HCT116 (cell line): ENCODE results near the gene FREY1. TPM values are rescaled to one million over a fixed set of nuclear protein-coding genes. Genes with fewer than 3 reads are reported as not detected.
A peak's percentile ranks its signal among the peaks of the same experiment; 100 is the strongest.

Experiments
- ATAC-seq: fragments of 200-7000 bp; cut with Tn5 transposase; 2 replicates; pipeline ENCODE4 v1.9.1; 2020; ENCODE audit warnings: mild to moderate bottlenecking, moderate library complexity
- BruUV-seq: library from RNA; stranded (reverse); fragments of 400-500 nt; replicated peaks from 2 replicates; lab custom pipeline; 2021; lab: Mats Ljungman, UMichigan
- CTCF ChIA-PET: fragments of 300-600 bp; sonication (Branson Sonifier 250); formaldehyde crosslinking; loops from one replicate; lab custom pipeline; 2021; ENCODE audit warnings: antibody characterized with exemption; lab: Charles Lee
- POLR2A ChIA-PET: fragments of 300-600, 350-600 bp; sonication (Branson Sonifier 250); formaldehyde crosslinking; loops from one replicate; lab custom pipeline; 2021; ENCODE audit warnings: antibody characterized with exemption; lab: Charles Lee
- RAD21 ChIA-PET, 2 experiments: fragments of 300-600 bp; sonication (Branson Sonifier 250); formaldehyde crosslinking; loops; one replicate each; lab custom pipeline; 2023; ENCODE audit warnings: low total read pairs in 2 of 2; ENCODE audit not compliant: uncharacterized antibody in 2 of 2, unreplicated experiment in 2 of 2, low non-redundant PET in 1 of 2; lab: Charles Lee
- DNase-seq: peaks from one replicate; pipeline ENCODE4 v3.0.0-alpha.2; 2010; ENCODE audit warnings: low read depth, low spot score
- H2AFZ ChIP-seq: fragments of 200-600 bp; shearing (Covaris generic), sonication (generic); 2 replicates; pipeline ENCODE4 v1.6.1; 2017; ENCODE audit warnings: low read depth, mixed run types, mixed read lengths, antibody characterized with exemption, low read length; ENCODE audit not compliant: poor library complexity, severe bottlenecking
- H3K27ac ChIP-seq: 2 replicates; pipeline ENCODE4 v1.5.1; 2012; ENCODE audit warnings: low read depth, low read length
- H3K27me3 ChIP-seq: fragments of 200-600 bp; sonication (generic); 2 replicates; pipeline ENCODE4 v1.6.1; 2016; ENCODE audit warnings: mixed run types, low read length, mixed read lengths; ENCODE audit not compliant: insufficient read depth
- H3K36me3 ChIP-seq, 2 experiments: fragments of 200-500 bp in 1 of 2; fragments of 200-600 bp in 1 of 2; sonication (Bioruptor generic) in 1 of 2; sonication (generic) in 1 of 2; 2 replicates each; pipeline versions ENCODE4 v1.5.1 to v1.6.1; 2014 to 2016; ENCODE audit warnings: low read length in 2 of 2, inconsistent platforms in 1 of 2, mixed read lengths in 1 of 2, mixed run types in 1 of 2; ENCODE audit not compliant: insufficient read depth in 2 of 2, control insufficient read depth in 1 of 2
- H3K4me1 ChIP-seq, 2 experiments: fragments of 200-600 bp in 1 of 2; sonication (generic) in 1 of 2; 2 replicates each; pipeline versions ENCODE4 v1.5.1 to v1.6.1; 2012 to 2017; ENCODE audit warnings: low read length in 2 of 2, inconsistent platforms in 1 of 2, mild to moderate bottlenecking in 1 of 2, mixed read lengths in 1 of 2, mixed run types in 1 of 2, moderate library complexity in 1 of 2; ENCODE audit not compliant: insufficient read depth in 2 of 2, control insufficient read depth in 1 of 2
- H3K4me2 ChIP-seq: fragments of 200-600 bp; sonication (generic); 2 replicates; pipeline ENCODE4 v1.6.1; 2017; ENCODE audit warnings: mixed run types, low read length, mixed read lengths
- H3K4me3 ChIP-seq, 2 experiments: fragments of 200-600 bp in 1 of 2; sonication (generic) in 1 of 2; replicated peaks in 1 of 2; 2 replicates each; pipeline ENCODE4 v1.5.1; 2011 to 2016; ENCODE audit warnings: low read length in 2 of 2, control low read depth in 1 of 2, low read depth in 1 of 2, mild to moderate bottlenecking in 1 of 2, mixed read lengths in 1 of 2, mixed run types in 1 of 2
- H3K79me2 ChIP-seq: fragments of 200-600 bp; sonication (generic); 2 replicates; pipeline ENCODE4 v1.6.1; 2017; ENCODE audit warnings: mild to moderate bottlenecking, mixed run types, low read length, moderate library complexity, mixed read lengths; ENCODE audit not compliant: insufficient read depth
- H3K9ac ChIP-seq: fragments of 200-600 bp; sonication (generic); 2 replicates; pipeline ENCODE4 v1.6.1; 2016; ENCODE audit warnings: low read length, mixed read lengths
- H3K9me2 ChIP-seq: fragments of 200-600 bp; sonication (generic), shearing (Covaris generic); 2 replicates; pipeline ENCODE4 v1.6.1; 2017; ENCODE audit warnings: mixed run types, mild to moderate bottlenecking, moderate library complexity; ENCODE audit not compliant: insufficient read depth
- H3K9me3 ChIP-seq, 2 experiments: fragments of 200-500 bp in 1 of 2; fragments of 200-600 bp in 1 of 2; sonication (Bioruptor generic) in 1 of 2; sonication (generic) in 1 of 2; 2 replicates each; pipeline ENCODE4 v1.6.1; 2014 to 2017; ENCODE audit warnings: low read length in 2 of 2, mixed read lengths in 2 of 2, inconsistent platforms in 1 of 2, low read depth in 1 of 2, mild to moderate bottlenecking in 1 of 2, mixed run types in 1 of 2, moderate library complexity in 1 of 2; ENCODE audit not compliant: control insufficient read depth in 1 of 2, insufficient read depth in 1 of 2
- H4K20me1 ChIP-seq: fragments of 200-600 bp; sonication (generic), shearing (Covaris generic); 2 replicates; pipeline ENCODE4 v1.6.1; 2017; ENCODE audit warnings: mixed run types, mild to moderate bottlenecking, moderate library complexity; ENCODE audit not compliant: insufficient read depth
- ATF3 ChIP-seq: IDR thresholded peaks from 2 replicates; pipeline ENCODE4 v1.6.1; 2012
- ELF1 ChIP-seq: IDR thresholded peaks from 2 replicates; pipeline ENCODE4 v1.6.1; 2012; ENCODE audit warnings: low read depth, borderline replicate concordance
- EZH2phosphoT487 ChIP-seq: fragments of 200-600 bp; IDR thresholded peaks from 2 replicates; pipeline ENCODE4 v1.6.1; 2018; ENCODE audit warnings: antibody characterized with exemption, borderline replicate concordance
- MAX ChIP-seq: IDR thresholded peaks from 2 replicates; pipeline ENCODE4 v1.6.1; 2012
- REST ChIP-seq: IDR thresholded peaks from 2 replicates; pipeline ENCODE4 v1.6.1; 2012; ENCODE audit warnings: low read depth
- SP1 ChIP-seq: IDR thresholded peaks from 2 replicates; pipeline ENCODE4 v1.6.1; 2012; ENCODE audit warnings: low read depth
- intact Hi-C: fragments of 100-400 bp; cut with micrococcal nuclease; formaldehyde crosslinking; loops from 2 replicates; pipeline ENCODE4 v1.10.0; 2022
- total RNA-seq: library from RNA; stranded (reverse); gene quantifications from one replicate; pipeline ENCODE4 v1.2.1, GENCODE V29; 2021; ENCODE audit not compliant: unreplicated experiment

Gene FREY1
- total RNA-seq, 1 experiment from 2014 or later = 0.96 TPM

GRCh38 chr11:45880772-45881570, 26.1 kb downstream of the FREY1 start:
- no peak overlapping the region for H3K9ac ChIP-seq
- peak overlapping the region; percentile 6; the same call in 1 of the 2 replicates for H3K27ac ChIP-seq
- no peaks in the 10 kb centered on the region for H3K27me3 ChIP-seq
- no peaks in the 10 kb centered on the region for H3K9me3 ChIP-seq
- TF ChIP-seq ATF3 (no peak), MAX (no peak), ELF1 (no peak), EZH2phosphoT487 (no peak), SP1 (no peak), REST (no peak)
- CTCF ChIA-PET = interaction anchor here (1.5 kb wide), 1 partner anchor 125 kb away, joined by 5 read pairs; no protein-coding TSS in a partner anchor
- POLR2A ChIA-PET = no interaction called here
- H4K20me1 ChIP-seq = no peaks in the 10 kb centered on the region
- intact Hi-C loops = no loop called here
- no peaks in the 10 kb centered on the region for H3K9me2 ChIP-seq
- BruUV-seq = no TSS peak
- peaks cover 25 to 37% of the 10 kb centered on the region in 2 experiments for H3K4me1 ChIP-seq
- ATAC-seq = no peak
- no peaks in the 10 kb centered on the region for H3K79me2 ChIP-seq
- peaks cover under 1 to 5% of the 10 kb centered on the region in 2 experiments; a peak in 2 of 4 replicates for H3K36me3 ChIP-seq
- H2AFZ ChIP-seq = no peak overlapping the region
- DNase-seq = no peak
- no peak overlapping the region for H3K4me3 ChIP-seq
- RAD21 ChIA-PET = no interaction called here
- H3K4me2 ChIP-seq = peak overlapping the region; percentile 33; the same call in 1 of the 2 replicates
